ENCODE data around the gene PLXNA4.

PLXNA4 gene

DNA sequence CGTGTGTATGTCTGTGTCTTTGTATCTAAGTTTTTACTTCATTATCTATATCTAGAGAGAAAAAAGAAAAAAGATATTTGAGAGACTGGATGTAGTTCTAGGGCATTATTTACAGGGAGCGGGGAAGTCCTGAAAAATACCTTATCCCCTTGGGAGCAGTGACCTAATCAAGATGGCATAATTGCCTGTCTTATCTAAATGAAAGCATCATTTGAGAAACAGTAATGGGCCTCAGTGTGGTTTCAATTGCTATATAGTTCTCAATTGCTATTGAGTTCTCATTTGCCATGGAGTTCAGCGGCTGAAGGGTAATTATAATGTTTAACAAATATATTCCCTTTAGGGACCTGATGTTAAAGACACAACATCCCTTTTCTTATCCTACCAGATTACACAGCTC, 216.5 kb downstream of the PLXNA4 start (continued):
- TF ChIP-seq, protein P1, sequence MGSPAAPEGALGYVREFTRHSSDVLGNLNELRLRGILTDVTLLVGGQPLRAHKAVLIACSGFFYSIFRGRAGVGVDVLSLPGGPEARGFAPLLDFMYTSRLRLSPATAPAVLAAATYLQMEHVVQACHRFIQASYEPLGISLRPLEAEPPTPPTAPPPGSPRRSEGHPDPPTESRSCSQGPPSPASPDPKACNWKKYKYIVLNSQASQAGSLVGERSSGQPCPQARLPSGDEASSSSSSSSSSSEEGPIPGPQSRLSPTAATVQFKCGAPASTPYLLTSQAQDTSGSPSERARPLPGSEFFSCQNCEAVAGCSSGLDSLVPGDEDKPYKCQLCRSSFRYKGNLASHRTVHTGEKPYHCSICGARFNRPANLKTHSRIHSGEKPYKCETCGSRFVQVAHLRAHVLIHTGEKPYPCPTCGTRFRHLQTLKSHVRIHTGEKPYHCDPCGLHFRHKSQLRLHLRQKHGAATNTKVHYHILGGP (tag by site-specific recombination; IDR thresholded peaks at IDR 0.05): no peak
- TF ChIP-seq MYNN (tag by site-specific recombination; IDR thresholded peaks at IDR 0.05; ENCODE audit: borderline replicate concordance) (no peak), ZNF585B (tag by site-specific recombination; IDR thresholded peaks at IDR 0.05) (no peak), ZNF311 (tag by site-specific recombination; IDR thresholded peaks at IDR 0.05; ENCODE audit: borderline replicate concordance) (no peak), KLF10 (tag by site-specific recombination; IDR thresholded peaks at IDR 0.05) (0 out of 2 replicates have a peak, but pooled peaks have one; percentile 36), EGR2 (tag by site-specific recombination; IDR thresholded peaks at IDR 0.05; ENCODE audit: low read depth) (no peak), ZNF510 (tag by site-specific recombination; IDR thresholded peaks at IDR 0.05; ENCODE audit: insufficient replicate concordance) (no peak), ZNF548 (tag by site-specific recombination; IDR thresholded peaks at IDR 0.05) (no peak), ZNF24 (tag by site-specific recombination; IDR thresholded peaks at IDR 0.05) (peak; percentile 58; the same call in 1 of the 2 replicates), ZNF843 (tag by site-specific recombination; IDR thresholded peaks at IDR 0.05) (peak; percentile 69), ZBTB48 (tag by site-specific recombination; IDR thresholded peaks at IDR 0.05) (peak; percentile 56; the same call in 1 of the 2 replicates), ZBTB21 (tag by site-specific recombination; IDR thresholded peaks at IDR 0.05) (no peak), ZNF629 (tag by site-specific recombination; IDR thresholded peaks at IDR 0.05) (peak; percentile 50; the same call in 1 of the 2 replicates), ZNF184 (tag by site-specific recombination; IDR thresholded peaks at IDR 0.05) (0 out of 2 replicates have a peak, but pooled peaks have one; percentile 14), REPIN1 (tag by site-specific recombination; IDR thresholded peaks at IDR 0.05; ENCODE audit: low read depth) (no peak)
- TF ChIP-seq, protein P2, sequence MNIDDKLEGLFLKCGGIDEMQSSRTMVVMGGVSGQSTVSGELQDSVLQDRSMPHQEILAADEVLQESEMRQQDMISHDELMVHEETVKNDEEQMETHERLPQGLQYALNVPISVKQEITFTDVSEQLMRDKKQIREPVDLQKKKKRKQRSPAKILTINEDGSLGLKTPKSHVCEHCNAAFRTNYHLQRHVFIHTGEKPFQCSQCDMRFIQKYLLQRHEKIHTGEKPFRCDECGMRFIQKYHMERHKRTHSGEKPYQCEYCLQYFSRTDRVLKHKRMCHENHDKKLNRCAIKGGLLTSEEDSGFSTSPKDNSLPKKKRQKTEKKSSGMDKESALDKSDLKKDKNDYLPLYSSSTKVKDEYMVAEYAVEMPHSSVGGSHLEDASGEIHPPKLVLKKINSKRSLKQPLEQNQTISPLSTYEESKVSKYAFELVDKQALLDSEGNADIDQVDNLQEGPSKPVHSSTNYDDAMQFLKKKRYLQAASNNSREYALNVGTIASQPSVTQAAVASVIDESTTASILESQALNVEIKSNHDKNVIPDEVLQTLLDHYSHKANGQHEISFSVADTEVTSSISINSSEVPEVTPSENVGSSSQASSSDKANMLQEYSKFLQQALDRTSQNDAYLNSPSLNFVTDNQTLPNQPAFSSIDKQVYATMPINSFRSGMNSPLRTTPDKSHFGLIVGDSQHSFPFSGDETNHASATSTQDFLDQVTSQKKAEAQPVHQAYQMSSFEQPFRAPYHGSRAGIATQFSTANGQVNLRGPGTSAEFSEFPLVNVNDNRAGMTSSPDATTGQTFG (tag by site-specific recombination; IDR thresholded peaks at IDR 0.05; ENCODE audit: borderline replicate concordance): no peak
- TF ChIP-seq, protein P3, sequence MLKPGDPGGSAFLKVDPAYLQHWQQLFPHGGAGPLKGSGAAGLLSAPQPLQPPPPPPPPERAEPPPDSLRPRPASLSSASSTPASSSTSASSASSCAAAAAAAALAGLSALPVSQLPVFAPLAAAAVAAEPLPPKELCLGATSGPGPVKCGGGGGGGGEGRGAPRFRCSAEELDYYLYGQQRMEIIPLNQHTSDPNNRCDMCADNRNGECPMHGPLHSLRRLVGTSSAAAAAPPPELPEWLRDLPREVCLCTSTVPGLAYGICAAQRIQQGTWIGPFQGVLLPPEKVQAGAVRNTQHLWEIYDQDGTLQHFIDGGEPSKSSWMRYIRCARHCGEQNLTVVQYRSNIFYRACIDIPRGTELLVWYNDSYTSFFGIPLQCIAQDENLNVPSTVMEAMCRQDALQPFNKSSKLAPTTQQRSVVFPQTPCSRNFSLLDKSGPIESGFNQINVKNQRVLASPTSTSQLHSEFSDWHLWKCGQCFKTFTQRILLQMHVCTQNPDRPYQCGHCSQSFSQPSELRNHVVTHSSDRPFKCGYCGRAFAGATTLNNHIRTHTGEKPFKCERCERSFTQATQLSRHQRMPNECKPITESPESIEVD (tag by site-specific recombination; IDR thresholded peaks at IDR 0.05): peak; percentile 63; the same call in 1 of the 2 replicates
- TF ChIP-seq, protein P4, sequence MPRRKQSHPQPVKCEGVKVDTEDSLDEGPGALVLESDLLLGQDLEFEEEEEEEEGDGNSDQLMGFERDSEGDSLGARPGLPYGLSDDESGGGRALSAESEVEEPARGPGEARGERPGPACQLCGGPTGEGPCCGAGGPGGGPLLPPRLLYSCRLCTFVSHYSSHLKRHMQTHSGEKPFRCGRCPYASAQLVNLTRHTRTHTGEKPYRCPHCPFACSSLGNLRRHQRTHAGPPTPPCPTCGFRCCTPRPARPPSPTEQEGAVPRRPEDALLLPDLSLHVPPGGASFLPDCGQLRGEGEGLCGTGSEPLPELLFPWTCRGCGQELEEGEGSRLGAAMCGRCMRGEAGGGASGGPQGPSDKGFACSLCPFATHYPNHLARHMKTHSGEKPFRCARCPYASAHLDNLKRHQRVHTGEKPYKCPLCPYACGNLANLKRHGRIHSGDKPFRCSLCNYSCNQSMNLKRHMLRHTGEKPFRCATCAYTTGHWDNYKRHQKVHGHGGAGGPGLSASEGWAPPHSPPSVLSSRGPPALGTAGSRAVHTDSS (tag by site-specific recombination; IDR thresholded peaks at IDR 0.05): no peak

DNA sequence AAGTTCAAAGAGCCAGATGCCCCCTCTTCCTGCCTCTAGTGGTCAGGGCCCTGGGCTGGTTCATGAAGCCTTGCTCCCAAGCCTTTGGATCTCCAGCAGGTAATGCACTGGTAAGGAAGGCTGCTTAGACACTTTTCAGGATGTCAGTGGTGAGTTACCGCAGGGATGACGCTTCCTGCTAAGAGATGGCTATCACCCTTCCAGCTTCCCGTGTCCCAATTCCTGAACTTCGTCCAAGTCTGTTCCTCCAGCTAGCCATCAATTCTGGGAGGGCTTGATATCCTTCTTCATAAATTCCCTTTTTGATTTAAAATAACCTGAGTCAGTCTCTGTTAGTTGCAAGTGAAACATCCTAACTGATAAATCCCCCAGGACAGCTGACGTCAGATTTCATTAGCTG, 221.2 kb downstream of the PLXNA4 start:
- ChIA-PET POLR2A (no interaction called here), CTCF (no interaction called here)
- H3K36me3 ChIP-seq (ENCODE audit: control insufficient read depth in 2 of 2, insufficient read depth in 1 of 2, low read length in 2 of 2): no peaks in the 10 kb centered on the region
- H3K4me3 ChIP-seq (ENCODE audit: low read depth, low read length): no peak overlapping the region
- H3K9me3 ChIP-seq (ENCODE audit: control insufficient read depth, insufficient read depth, low read depth, low read length): no peaks in the 10 kb centered on the region
- peaks cover 2% of the 10 kb centered on the region; the same call in 1 of the 2 replicates for H3K4me1 ChIP-seq (ENCODE audit: control insufficient read depth, insufficient read depth, low read length)
- H3K27ac ChIP-seq (ENCODE audit: extremely low read depth, low read depth, low read length): no peak overlapping the region
- TF ChIP-seq, protein P5, sequence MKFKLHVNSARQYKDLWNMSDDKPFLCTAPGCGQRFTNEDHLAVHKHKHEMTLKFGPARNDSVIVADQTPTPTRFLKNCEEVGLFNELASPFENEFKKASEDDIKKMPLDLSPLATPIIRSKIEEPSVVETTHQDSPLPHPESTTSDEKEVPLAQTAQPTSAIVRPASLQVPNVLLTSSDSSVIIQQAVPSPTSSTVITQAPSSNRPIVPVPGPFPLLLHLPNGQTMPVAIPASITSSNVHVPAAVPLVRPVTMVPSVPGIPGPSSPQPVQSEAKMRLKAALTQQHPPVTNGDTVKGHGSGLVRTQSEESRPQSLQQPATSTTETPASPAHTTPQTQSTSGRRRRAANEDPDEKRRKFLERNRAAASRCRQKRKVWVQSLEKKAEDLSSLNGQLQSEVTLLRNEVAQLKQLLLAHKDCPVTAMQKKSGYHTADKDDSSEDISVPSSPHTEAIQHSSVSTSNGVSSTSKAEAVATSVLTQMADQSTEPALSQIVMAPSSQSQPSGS (tag by site-specific recombination; IDR thresholded peaks at IDR 0.05; ENCODE audit: low read depth): no peak
- TF ChIP-seq ZNF521 (tag by site-specific recombination; IDR thresholded peaks at IDR 0.05) (no peak), ZNF266 (tag by site-specific recombination; IDR thresholded peaks at IDR 0.05; ENCODE audit: low read depth) (no peak)
- TF ChIP-seq, protein P6, sequence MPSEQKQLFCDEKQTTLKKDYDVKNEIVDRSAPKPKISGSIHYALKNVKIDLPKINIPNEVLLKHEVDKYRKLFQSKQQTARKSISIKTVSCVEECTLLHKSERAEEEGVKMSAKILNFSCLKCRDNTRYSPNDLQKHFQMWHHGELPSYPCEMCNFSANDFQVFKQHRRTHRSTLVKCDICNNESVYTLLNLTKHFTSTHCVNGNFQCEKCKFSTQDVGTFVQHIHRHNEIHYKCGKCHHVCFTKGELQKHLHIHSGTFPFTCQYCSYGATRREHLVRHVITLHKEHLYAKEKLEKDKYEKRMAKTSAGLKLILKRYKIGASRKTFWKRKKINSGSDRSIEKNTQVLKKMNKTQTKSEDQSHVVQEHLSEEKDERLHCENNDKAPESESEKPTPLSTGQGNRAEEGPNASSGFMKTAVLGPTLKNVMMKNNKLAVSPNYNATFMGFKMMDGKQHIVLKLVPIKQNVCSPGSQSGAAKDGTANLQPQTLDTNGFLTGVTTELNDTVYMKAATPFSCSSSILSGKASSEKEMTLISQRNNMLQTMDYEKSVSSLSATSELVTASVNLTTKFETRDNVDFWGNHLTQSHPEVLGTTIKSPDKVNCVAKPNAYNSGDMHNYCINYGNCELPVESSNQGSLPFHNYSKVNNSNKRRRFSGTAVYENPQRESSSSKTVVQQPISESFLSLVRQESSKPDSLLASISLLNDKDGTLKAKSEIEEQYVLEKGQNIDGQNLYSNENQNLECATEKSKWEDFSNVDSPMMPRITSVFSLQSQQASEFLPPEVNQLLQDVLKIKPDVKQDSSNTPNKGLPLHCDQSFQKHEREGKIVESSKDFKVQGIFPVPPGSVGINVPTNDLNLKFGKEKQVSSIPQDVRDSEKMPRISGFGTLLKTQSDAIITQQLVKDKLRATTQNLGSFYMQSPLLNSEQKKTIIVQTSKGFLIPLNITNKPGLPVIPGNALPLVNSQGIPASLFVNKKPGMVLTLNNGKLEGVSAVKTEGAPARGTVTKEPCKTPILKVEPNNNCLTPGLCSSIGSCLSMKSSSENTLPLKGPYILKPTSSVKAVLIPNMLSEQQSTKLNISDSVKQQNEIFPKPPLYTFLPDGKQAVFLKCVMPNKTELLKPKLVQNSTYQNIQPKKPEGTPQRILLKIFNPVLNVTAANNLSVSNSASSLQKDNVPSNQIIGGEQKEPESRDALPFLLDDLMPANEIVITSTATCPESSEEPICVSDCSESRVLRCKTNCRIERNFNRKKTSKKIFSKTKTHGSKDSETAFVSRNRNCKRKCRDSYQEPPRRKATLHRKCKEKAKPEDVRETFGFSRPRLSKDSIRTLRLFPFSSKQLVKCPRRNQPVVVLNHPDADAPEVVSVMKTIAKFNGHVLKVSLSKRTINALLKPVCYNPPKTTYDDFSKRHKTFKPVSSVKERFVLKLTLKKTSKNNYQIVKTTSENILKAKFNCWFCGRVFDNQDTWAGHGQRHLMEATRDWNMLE (tag by site-specific recombination; conservative IDR thresholded peaks at IDR 0.05; ENCODE audit: low read depth): no peak

All from HEK293 (cell line).